Stimulated activated effector memory CD8-positive, alpha-beta T cell treated with anti-CD3 and anti-CD28 coated beads, Interleukin-12 subunit alpha, Interleukin-12 subunit beta, amount 100 ng/mL, for 72 hours (primary cell): ENCODE data around the gene RCC1.
"Not testable (repeated sequence)": the region's sequence is repeated elsewhere in the genome, so short reads cannot be mapped to it uniquely, and the experiment has no call there.

ENCODE experiments used
- ATAC-seq: fragments of 150-1000 bp; cut with Tn5 transposase; 2 replicates; pipeline ENCODE4 v1.10.0; 2021
- DNase-seq, 2 donors: peaks; one replicate each; pipeline ENCODE4 v3.0.0; 2021 to 2022; ENCODE audit warnings: low spot score in 2 of 2
- H3K27ac Mint-ChIP-seq: one replicate; pipeline ENCODE4 v1.8.0; 2022; ENCODE audit warnings: mild to moderate bottlenecking, mixed read lengths
- H3K36me3 Mint-ChIP-seq: one replicate; pipeline ENCODE4 v1.8.0; 2022; ENCODE audit warnings: mild to moderate bottlenecking, mixed read lengths
- H3K4me1 Mint-ChIP-seq: one replicate; pipeline ENCODE4 v1.8.0; 2022; ENCODE audit warnings: mixed read lengths
- H3K4me3 Mint-ChIP-seq: one replicate; pipeline ENCODE4 v1.8.0; 2022; ENCODE audit warnings: mild to moderate bottlenecking, mixed read lengths
- H3K9me3 Mint-ChIP-seq: one replicate; pipeline ENCODE4 v1.8.0; 2022; ENCODE audit warnings: mixed read lengths

The RCC1 gene

GRCh38 chr1:28507247-28507645 is 1.4 kb downstream of the RCC1 start:
- no peaks in the 10 kb centered on the region for H3K9me3 Mint-ChIP-seq
- DNase-seq (peak in 1 of 2 donors; percentile 64), ATAC-seq (no peak)
- peak overlapping the region; percentile 99 for H3K27ac Mint-ChIP-seq
- peaks cover 43% of the 10 kb centered on the region for H3K4me1 Mint-ChIP-seq
- H3K36me3 Mint-ChIP-seq, result peaks cover 75% of the 10 kb centered on the region
- H3K4me3 Mint-ChIP-seq, result peak overlapping the region; percentile 96

- peaks cover 49% of the 10 kb centered on the region for H3K4me1 Mint-ChIP-seq
- peak in 1 of 2 donors; percentile 55 for DNase-seq
- H3K36me3 Mint-ChIP-seq, result peaks cover 81% of the 10 kb centered on the region
Observed at GRCh38 chr1:28507646-28508434, 2.0 kb downstream of the RCC1 start.

DNA sequence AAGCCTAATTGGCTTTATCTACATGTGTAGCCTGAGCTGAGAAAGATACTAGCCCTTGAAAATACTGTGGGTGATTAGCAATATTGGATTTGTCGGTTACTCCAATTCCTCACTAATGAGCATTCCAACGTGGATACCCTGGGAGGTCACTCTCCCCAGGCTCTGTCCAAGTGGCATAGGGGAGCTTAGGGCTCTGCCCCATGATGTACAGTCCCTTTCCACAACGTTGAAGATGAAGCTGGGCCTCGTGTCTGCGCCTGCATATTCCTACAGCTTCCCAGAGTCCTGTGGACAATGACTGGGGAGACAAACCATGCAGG is 2.6 kb downstream of the RCC1 start:
- H3K36me3 Mint-ChIP-seq, result peaks cover 86% of the 10 kb centered on the region
- ATAC-seq (no peak), DNase-seq (no peak)
- peak overlapping the region; percentile 99 for H3K27ac Mint-ChIP-seq
- H3K4me3 Mint-ChIP-seq, result peak overlapping the region; percentile 96
- H3K4me1 Mint-ChIP-seq, result peaks cover 53% of the 10 kb centered on the region
- no peaks in the 10 kb centered on the region for H3K9me3 Mint-ChIP-seq

More at GRCh38 chr1:28507646-28508434, 2.0 kb downstream of the RCC1 start:
- no peak for ATAC-seq
- H3K27ac Mint-ChIP-seq, result peak overlapping the region; percentile 99
- H3K4me3 Mint-ChIP-seq, result peak overlapping the region; percentile 96
- no peaks in the 10 kb centered on the region for H3K9me3 Mint-ChIP-seq

DNA sequence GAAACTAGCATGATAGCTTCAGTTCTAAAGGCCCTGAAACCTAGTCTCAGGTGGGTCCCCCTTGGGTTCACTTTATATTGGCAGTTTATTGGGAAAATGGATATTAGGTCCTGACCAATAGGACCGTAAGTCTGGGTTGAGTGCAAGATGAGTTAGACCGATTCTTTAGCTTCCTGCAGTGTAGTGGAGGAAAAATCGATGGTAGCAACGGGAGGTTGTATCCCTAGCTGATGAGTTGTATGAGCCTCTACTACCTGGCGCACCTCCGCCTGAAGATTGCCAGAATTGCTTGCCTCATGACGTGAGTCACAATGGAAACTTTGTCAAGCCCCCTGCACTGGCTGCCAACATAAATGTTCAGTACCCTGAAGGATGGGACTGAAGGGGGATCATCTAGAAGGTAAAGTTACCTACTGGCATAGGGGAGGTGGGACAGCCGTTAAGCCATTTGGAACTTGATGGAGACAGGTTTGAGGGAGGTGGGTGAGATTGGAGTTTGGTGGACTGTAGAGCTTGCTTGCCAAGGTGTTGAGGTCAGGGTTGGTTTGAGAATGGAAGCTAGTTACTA is 3.9 kb downstream of the RCC1 start:
- Mint-ChIP-seq H3K27ac (peak overlapping the region; percentile 99), H3K36me3 (peaks cover 97% of the 10 kb centered on the region), H3K9me3 (no peaks in the 10 kb centered on the region), H3K4me3 (peak overlapping the region; percentile 96), H3K4me1 (peaks cover 53% of the 10 kb centered on the region)
- peak in 1 of 2 donors; percentile 62 for DNase-seq
- peak; percentile 0 for ATAC-seq

DNA sequence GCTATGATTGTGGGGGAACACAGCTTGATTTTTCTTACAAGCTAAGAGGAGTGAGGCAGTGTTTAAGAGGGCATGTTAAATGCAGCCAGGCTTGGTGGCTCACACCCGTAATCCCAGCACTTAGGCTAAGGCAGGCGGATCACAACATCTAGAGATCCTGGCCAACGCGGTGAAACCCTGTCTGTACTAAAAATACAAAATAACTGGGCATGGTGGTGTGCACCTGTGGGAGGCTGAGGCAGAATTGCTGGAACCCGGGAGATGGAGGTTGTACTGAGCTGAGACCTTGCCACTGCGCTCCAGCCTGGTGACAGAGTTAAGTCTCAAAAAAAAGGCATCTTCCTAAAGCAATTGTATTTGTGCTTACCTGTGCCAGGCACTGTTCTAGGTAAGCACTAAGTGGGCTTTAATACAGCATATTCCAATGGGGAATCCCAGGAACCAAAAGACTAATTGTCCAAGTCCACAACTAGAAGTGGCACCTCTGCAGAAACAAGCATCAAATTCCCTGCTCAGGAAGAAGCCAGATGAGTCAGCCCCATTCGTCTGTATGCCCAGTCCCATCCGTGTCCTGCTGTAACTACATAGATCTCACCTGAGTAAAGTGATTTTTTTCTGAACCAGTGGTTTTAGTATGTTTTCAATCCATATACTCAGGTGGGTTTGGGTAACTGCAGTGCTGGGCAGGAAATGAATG is 4.6 kb downstream of the RCC1 start:
- DNase-seq (peak in 1 of 2 donors; percentile 55), ATAC-seq (peak; percentile 6)
- Mint-ChIP-seq H3K36me3 (peaks cover 100% of the 10 kb centered on the region), H3K27ac (peak overlapping the region; percentile 99), H3K4me3 (peak overlapping the region; percentile 96), H3K4me1 (peaks cover 50% of the 10 kb centered on the region), H3K9me3 (no peaks in the 10 kb centered on the region)

DNA sequence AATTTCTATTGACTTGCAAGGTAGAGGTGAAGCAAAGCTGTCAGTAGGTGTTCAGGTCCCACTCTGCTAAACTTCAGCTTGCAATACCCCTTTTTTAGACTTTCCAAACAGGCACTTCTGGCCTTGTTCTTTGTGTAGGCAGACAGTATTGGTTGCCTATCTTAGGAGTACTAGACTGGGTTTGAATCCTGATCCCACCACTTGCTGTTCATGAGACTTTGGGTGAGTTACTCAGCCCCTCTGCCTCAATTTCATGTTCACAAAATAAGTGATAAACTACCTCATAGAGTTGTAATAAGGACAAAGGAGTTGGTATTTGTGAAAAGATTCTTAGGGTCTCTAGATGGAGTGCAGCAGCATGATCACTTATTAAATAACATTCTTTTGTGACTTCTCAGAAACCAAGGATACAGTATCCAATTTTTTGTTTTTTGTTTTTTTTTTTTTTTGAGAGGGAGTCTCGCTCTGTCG is 5.2 kb downstream of the RCC1 start:
- peak overlapping the region; percentile 96 for H3K4me3 Mint-ChIP-seq
- H3K4me1 Mint-ChIP-seq, result peaks cover 44% of the 10 kb centered on the region
- peak overlapping the region; percentile 99 for H3K27ac Mint-ChIP-seq
- DNase-seq (peak in 1 of 2 donors; percentile 55), ATAC-seq (no peak)
- no peaks in the 10 kb centered on the region for H3K9me3 Mint-ChIP-seq
- H3K36me3 Mint-ChIP-seq, result peaks cover 94% of the 10 kb centered on the region

DNA sequence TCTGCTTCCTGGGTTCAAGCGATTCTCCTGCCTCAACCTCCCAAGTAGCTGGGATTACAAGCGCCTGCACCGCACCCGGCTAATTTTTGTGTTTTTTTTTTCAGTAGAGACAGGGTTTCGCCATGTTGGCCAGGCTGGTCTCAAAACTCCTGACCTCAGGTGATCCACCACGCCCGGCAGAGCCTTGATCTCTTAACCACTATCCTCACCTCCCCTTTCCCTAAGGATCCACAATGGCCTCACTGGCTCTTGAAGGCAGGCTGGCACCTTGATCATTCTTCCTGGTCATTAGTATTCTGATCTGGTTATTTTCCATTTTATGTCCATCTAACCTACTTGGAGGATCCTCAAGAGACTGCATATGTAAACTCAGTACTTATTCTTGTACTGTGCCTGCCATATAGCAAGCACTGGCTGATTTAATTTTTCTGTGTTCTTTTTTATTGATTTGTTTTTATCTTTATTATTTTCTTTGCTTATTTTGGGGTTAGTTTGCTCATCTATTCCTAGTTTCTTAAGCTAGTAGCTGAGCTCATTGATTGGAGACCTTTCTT is 6.3 kb downstream of the RCC1 start:
- H3K27ac Mint-ChIP-seq, result peak overlapping the region; percentile 99
- DNase-seq (no peak), ATAC-seq (no peak)
- H3K36me3 Mint-ChIP-seq, result peaks cover 90% of the 10 kb centered on the region
- no peaks in the 10 kb centered on the region for H3K9me3 Mint-ChIP-seq
- H3K4me3 Mint-ChIP-seq, result peak overlapping the region; percentile 96
- H3K4me1 Mint-ChIP-seq, result peaks cover 46% of the 10 kb centered on the region

DNA sequence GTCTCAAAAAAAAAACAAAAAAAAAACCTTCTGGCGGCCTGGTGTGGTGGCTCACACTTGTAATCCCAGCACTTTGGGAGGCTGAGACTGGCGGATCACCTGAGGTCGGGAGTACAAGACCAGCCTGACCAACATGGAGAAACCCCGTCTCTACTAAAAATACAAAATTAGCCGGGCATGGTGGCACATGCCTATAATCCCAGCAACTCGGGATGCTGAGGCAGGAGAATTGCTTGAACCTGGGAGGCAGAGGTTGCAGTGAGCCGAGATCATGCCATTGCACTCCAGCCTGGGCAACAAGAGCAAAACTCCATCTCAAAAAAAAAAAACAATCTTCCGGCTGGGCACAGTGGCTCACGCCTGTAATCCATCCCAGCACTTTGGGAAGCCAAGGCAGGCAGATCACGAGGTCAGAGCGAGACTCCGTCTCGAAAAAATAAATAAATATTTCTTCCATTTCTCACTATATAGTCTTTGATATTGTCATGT is 8.6 kb downstream of the RCC1 start:
- H3K4me1 Mint-ChIP-seq, result peaks cover 50% of the 10 kb centered on the region
- peak in 1 of 2 donors; percentile 57 for DNase-seq
- not testable (repeated sequence) for H3K9me3 Mint-ChIP-seq, H3K4me3 Mint-ChIP-seq, ATAC-seq
- H3K27ac Mint-ChIP-seq, result peak overlapping the region; percentile 68
- H3K36me3 Mint-ChIP-seq, result peaks cover 76% of the 10 kb centered on the region

DNA sequence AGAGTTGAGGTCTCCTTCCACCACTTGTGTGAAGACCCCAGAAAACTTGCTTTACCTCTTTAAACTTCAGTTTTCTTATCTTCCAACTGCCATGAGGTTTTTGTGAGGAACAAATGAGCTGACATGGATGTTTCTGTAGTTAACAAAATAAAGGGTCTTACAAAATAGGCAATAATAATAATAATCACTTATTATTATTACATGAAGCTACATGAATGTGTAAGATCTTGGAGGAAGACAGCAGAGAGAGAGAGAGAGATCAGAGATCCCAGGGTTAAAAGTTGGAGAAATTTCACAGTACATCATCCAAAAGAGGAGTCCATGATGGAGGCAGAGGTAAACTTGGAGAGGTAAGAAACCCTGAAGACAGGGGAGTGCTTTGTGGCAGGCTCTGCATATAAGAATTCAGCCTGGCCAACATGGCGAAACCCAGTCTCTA is 10.7 kb downstream of the RCC1 start:
- no peak for DNase-seq
- no peaks in the 10 kb centered on the region for H3K9me3 Mint-ChIP-seq
- no peak for ATAC-seq
- H3K36me3 Mint-ChIP-seq, result peaks cover 76% of the 10 kb centered on the region
- H3K4me3 Mint-ChIP-seq, result no peak overlapping the region
- H3K4me1 Mint-ChIP-seq, result peaks cover 36% of the 10 kb centered on the region
- H3K27ac Mint-ChIP-seq, result no peak overlapping the region

- Mint-ChIP-seq H3K4me3 (peak overlapping the region; percentile 79), H3K27ac (peak overlapping the region; percentile 89), H3K9me3 (no peaks in the 10 kb centered on the region), H3K36me3 (peaks cover 76% of the 10 kb centered on the region), H3K4me1 (peaks cover 38% of the 10 kb centered on the region)
- DNase-seq (no peak), ATAC-seq (peak; percentile 2)
Observed at GRCh38 chr1:28517649-28517999, 11.8 kb downstream of the RCC1 start.

GRCh38 chr1:28518000-28518744 is 12.3 kb downstream of the RCC1 start:
- peaks cover 36% of the 10 kb centered on the region for H3K4me1 Mint-ChIP-seq
- peaks cover 76% of the 10 kb centered on the region for H3K36me3 Mint-ChIP-seq
- H3K27ac Mint-ChIP-seq, result peak overlapping the region; percentile 89
- no peaks in the 10 kb centered on the region for H3K9me3 Mint-ChIP-seq
- DNase-seq (peak; percentile 95 to 97), ATAC-seq (peak; percentile 77)
- peak overlapping the region; percentile 79 for H3K4me3 Mint-ChIP-seq

DNA sequence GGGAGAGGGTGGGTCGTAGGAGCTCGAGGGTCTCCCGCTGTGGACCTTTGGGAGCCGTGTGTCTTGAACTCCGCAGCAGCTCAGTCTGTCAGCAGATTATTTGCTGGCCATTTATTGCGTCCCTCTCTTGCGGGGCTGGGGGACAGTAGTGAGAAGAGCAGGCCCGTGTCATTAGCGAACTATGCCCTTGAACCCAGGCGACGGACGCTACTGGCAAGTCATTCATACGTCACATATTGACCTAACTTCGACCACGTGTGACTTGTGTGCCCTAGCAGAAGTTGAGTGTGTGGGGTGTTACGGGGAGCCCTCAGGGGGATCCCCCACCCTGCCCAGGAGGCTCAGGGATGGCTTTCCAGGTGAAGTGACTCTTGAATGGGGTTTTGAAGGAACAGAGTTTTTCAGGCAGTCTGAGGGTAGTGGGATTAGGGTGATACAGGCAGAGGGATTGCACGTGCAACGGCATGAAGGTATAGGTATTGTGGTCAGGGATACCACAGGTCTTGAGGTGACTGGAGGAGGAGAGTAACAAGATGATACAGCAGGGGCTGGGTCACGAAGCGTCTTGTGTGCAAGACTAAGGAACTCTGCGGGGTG is 13.0 kb downstream of the RCC1 start:
- Mint-ChIP-seq H3K27ac (peak overlapping the region; percentile 89), H3K36me3 (peaks cover 75% of the 10 kb centered on the region), H3K4me3 (peak overlapping the region; percentile 79), H3K4me1 (peaks cover 35% of the 10 kb centered on the region), H3K9me3 (no peaks in the 10 kb centered on the region)
- ATAC-seq (peak; percentile 77), DNase-seq (peak; percentile 38 to 85)

- Mint-ChIP-seq H3K36me3 (peaks cover 71% of the 10 kb centered on the region), H3K4me1 (peaks cover 40% of the 10 kb centered on the region), H3K27ac (no peak overlapping the region), H3K4me3 (peak overlapping the region; percentile 79), H3K9me3 (no peaks in the 10 kb centered on the region)
- DNase-seq, result no peak
- ATAC-seq, result no peak
Observed at GRCh38 chr1:28519946-28520725, 14.3 kb downstream of the RCC1 start.

DNA sequence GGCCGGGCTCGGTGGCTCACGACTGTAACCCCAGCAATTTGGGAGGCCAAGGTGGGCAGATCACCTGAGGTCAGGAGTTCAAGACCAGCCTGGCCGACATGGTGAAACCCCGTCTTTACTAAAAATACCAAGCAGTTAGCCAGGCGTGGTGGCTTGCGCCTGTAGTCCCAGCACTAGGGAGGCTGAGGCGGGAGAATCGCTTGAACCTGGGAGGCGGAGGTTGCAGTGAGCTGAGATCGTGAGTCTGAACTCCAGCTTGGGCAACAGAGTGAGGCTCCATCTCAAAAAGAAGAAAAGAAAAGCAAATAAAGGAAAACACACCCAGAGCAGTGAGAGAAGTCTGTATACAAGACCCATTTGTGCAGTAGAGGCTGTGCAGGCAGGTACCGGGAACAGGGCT is 15.0 kb downstream of the RCC1 start:
- ATAC-seq, H3K9me3 Mint-ChIP-seq, H3K4me3 Mint-ChIP-seq, H3K27ac Mint-ChIP-seq, DNase-seq: not testable (repeated sequence)
- peaks cover 68% of the 10 kb centered on the region for H3K36me3 Mint-ChIP-seq
- peaks cover 40% of the 10 kb centered on the region for H3K4me1 Mint-ChIP-seq
